HepG2 (cell line): ENCODE results near the gene KAT7. TPM values are rescaled to one million over a fixed set of nuclear protein-coding genes. Genes with fewer than 3 reads are reported as not detected.

Experiments used
- ATAC-seq: fragments of 200-7000 bp; cut with Tn5 transposase; 3 replicates; pipeline ENCODE4 v1.9.1; 2020; ENCODE audit warnings: mild to moderate bottlenecking, moderate library complexity
- BruUV-seq: library from RNA; stranded (reverse); fragments of 400-500 nt; replicated peaks from 2 replicates; lab custom pipeline; 2021; lab: Mats Ljungman, UMichigan
- CTCF ChIA-PET: fragments of 300-600 bp; formaldehyde crosslinking; extraction: SDS; loops from one replicate; lab custom pipeline; 2021; ENCODE audit warnings: low total read pairs, inconsistent platforms, low intra/inter-chr PET ratio; lab: Yijun Ruan, JAX
- POLR2A ChIA-PET: fragments of 350-600 bp; sonication (Branson Sonifier 250); formaldehyde crosslinking; loops from one replicate; lab custom pipeline; 2020; ENCODE audit warnings: antibody characterized with exemption, inconsistent platforms; lab: Yijun Ruan, JAX
- DNase-seq: peaks from one replicate; pipeline ENCODE4 v3.0.0-alpha.2; 2015; ENCODE audit warnings: low spot score
- FAIRE-seq: peaks from 3 replicates; lab custom pipeline; 2011; peaks lifted over from hg19 to GRCh38; lab: Jason Lieb, UNC
- H2AFZ ChIP-seq: one replicate; pipeline ENCODE4 v1.6.1; 2011; ENCODE audit warnings: low read length, inconsistent platforms
- H3K27ac ChIP-seq: fragments of 300-600 bp; 3 replicates; pipeline ENCODE4 v1.8.0; 2011; ENCODE audit warnings: mixed run types, mild to moderate bottlenecking, mixed read lengths, low read length, inconsistent platforms; ENCODE audit not compliant: insufficient read depth; ENCODE audit errors: extremely low read length
- H3K27me3 ChIP-seq, 2 experiments: fragments of 200-600 bp in 1 of 2; 2 replicates in 1 of 2; 3 replicates in 1 of 2; pipeline versions ENCODE4 v1.6.0 to v1.8.0; 2011; ENCODE audit warnings: low read length in 2 of 2, mild to moderate bottlenecking in 2 of 2, moderate library complexity in 2 of 2, inconsistent platforms in 1 of 2; ENCODE audit not compliant: insufficient read depth in 2 of 2, control insufficient read depth in 1 of 2
- H3K36me3 ChIP-seq, 2 experiments: fragments of 200-600 bp in 1 of 2; replicated peaks in 1 of 2; 2 replicates in 1 of 2; 3 replicates in 1 of 2; pipeline versions ENCODE4 v1.5.1 to v1.8.0; 2011; ENCODE audit warnings: low read length in 2 of 2, inconsistent platforms in 1 of 2; ENCODE audit not compliant: insufficient read depth in 2 of 2, control insufficient read depth in 1 of 2
- H3K4me1 ChIP-seq: 2 replicates; pipeline ENCODE4 v1.5.1; 2012; ENCODE audit warnings: low read length, inconsistent platforms; ENCODE audit not compliant: insufficient read depth
- H3K4me2 ChIP-seq: 2 replicates; pipeline ENCODE4 v1.6.0; 2011; ENCODE audit warnings: low read depth, low read length, inconsistent platforms
- H3K4me3 ChIP-seq, 3 experiments: fragments of 200-600 bp in 1 of 3; sonication (generic), shearing (Covaris generic) in 1 of 3; replicated peaks in 1 of 3; 2 replicates each; pipeline ENCODE4 v1.5.1; 2011 to 2016; ENCODE audit warnings: low read length in 3 of 3, inconsistent platforms in 2 of 3, low read depth in 2 of 3, mild to moderate bottlenecking in 2 of 3, control low read depth in 1 of 3, mixed read lengths in 1 of 3; ENCODE audit not compliant: insufficient read depth in 1 of 3
- H3K79me2 ChIP-seq: one replicate; pipeline ENCODE4 v1.6.1; 2011; ENCODE audit warnings: low read length, inconsistent platforms; ENCODE audit not compliant: insufficient read depth
- H3K9ac ChIP-seq: 2 replicates; pipeline ENCODE4 v1.6.0; 2011; ENCODE audit warnings: mild to moderate bottlenecking, low read depth, low read length, inconsistent platforms; ENCODE audit not compliant: insufficient read depth
- H3K9me3 ChIP-seq: 2 replicates; pipeline ENCODE4 v1.5.1; 2012; ENCODE audit warnings: mild to moderate bottlenecking, low read length
- H4K20me1 ChIP-seq: 2 replicates; pipeline ENCODE4 v1.6.0; 2011; ENCODE audit warnings: inconsistent platforms, mild to moderate bottlenecking, low read length, moderate library complexity; ENCODE audit not compliant: insufficient read depth
- POLR2A ChIP-seq, 2 experiments: IDR thresholded peaks; 2 replicates each; pipeline ENCODE4 v1.6.1; 2011; ENCODE audit warnings: low read depth in 2 of 2, low read length in 2 of 2, mild to moderate bottlenecking in 1 of 2, moderate library complexity in 1 of 2; ENCODE audit not compliant: insufficient read depth in 1 of 2
- SNAPC5 ChIP-seq: sonication (generic); formaldehyde crosslinking; IDR thresholded peaks from 2 replicates; pipeline ENCODE4 v1.8.1; 2023; ENCODE audit warnings: mild to moderate bottlenecking, missing genetic modification reagents, borderline replicate concordance
- TMF1 ChIP-seq: sonication (generic); formaldehyde crosslinking; IDR thresholded peaks from 2 replicates; pipeline ENCODE4 v1.8.1; 2022; ENCODE audit warnings: low read depth, missing genetic modification reagents
- USF2 ChIP-seq, 2 experiments: sonication (generic) in 1 of 2; formaldehyde crosslinking in 1 of 2; IDR thresholded peaks; 2 replicates each; pipeline versions ENCODE4 v1.5.1 to v1.6.1; 2011 to 2020; ENCODE audit warnings: borderline replicate concordance in 1 of 2, low read depth in 1 of 2, low read length in 1 of 2, mild to moderate bottlenecking in 1 of 2, missing genetic modification reagents in 1 of 2, moderate library complexity in 1 of 2
- ZNF12 ChIP-seq: sonication (generic); formaldehyde crosslinking; IDR thresholded peaks from 2 replicates; pipeline ENCODE4 v1.5.0; 2020; ENCODE audit warnings: missing genetic modification reagents
- ZNF275 ChIP-seq: sonication (generic); formaldehyde crosslinking; IDR thresholded peaks from 2 replicates; pipeline ENCODE4 v1.8.0; 2022; ENCODE audit warnings: missing genetic modification reagents, mild to moderate bottlenecking, inconsistent platforms, borderline replicate concordance
- ZNF280B ChIP-seq: sonication (generic); formaldehyde crosslinking; IDR thresholded peaks from 2 replicates; pipeline ENCODE4 v1.5.0; 2020; ENCODE audit warnings: missing genetic modification reagents, mild to moderate bottlenecking, borderline replicate concordance
- ZNF430 ChIP-seq: sonication (generic); formaldehyde crosslinking; IDR thresholded peaks from 2 replicates; pipeline ENCODE4 v1.9.0; 2021; ENCODE audit warnings: mild to moderate bottlenecking, missing genetic modification reagents
- ZNF788 ChIP-seq: sonication (generic); formaldehyde crosslinking; IDR thresholded peaks from 2 replicates; pipeline ENCODE4 v1.5.0; 2020; ENCODE audit warnings: mild to moderate bottlenecking, missing genetic modification reagents, borderline replicate concordance
- ZSCAN5A ChIP-seq: sonication (generic); formaldehyde crosslinking; IDR thresholded peaks from 2 replicates; pipeline ENCODE4 v1.8.0; 2022; ENCODE audit warnings: mild to moderate bottlenecking, missing genetic modification reagents, borderline replicate concordance
- WGBS: methylation state at CpG from one replicate; pipeline ENCODE4 v1.1.6; 2017; ENCODE audit warnings: low lambda C conversion rate; 5-methylcytosine and 5-hydroxymethylcytosine counted together
- in situ Hi-C: cut with HindIII; loops from 2 replicates; pipeline ENCODE4 v1.10.0; 2017; ENCODE audit warnings: low pct_unique_long_range_greater_than_20kb; ENCODE audit not compliant: extremely low pct_ligation_motif_present
- intact Hi-C: fragments of 100-400 bp; cut with micrococcal nuclease; formaldehyde crosslinking; loops from one replicate; pipeline ENCODE4 v1.10.0; 2022; ENCODE audit not compliant: unreplicated experiment
- polyA plus RNA-seq, 8 experiments: library from polyadenylated mRNA; depleted of rRNA in 3 of 8; stranded (reverse) in 7 of 8; unstranded in 1 of 8; fragments of >200 nt; fragmentation: Illumina TruSeq in 4 of 8; extraction: Trizol in 4 of 8; gene quantifications; 2 replicates each; pipeline versions ENCODE4 v1.2.1 to v1.2.3, GENCODE V29; 2011 to 2016; ENCODE audit warnings: low read depth in 4 of 8, missing spikeins in 1 of 8, mixed read lengths in 1 of 8; ENCODE audit not compliant: insufficient read depth in 1 of 8
- total RNA-seq, 5 experiments: library from RNA; depleted of rRNA; stranded (reverse); fragments of >200 nt; fragmentation: Illumina TruSeq; extraction: Trizol; gene quantifications; 2 replicates each; pipeline ENCODE4 v1.2.3, GENCODE V29; 2016; ENCODE audit warnings: low read depth in 1 of 5

The KAT7 gene
- total and polyA plus RNA-seq, 2 of the 13 experiments (the other 11 are each of a cell fraction or from before 2014, with no cell fraction given): 21.2 to 39.2 TPM

- ATAC-seq: no peak
- no peak overlapping the region for H3K27ac ChIP-seq
- in situ Hi-C loops (loop anchor here (5.0 kb wide), 1 partner anchor 281 kb away; no protein-coding TSS in a partner anchor), intact Hi-C loops (no loop called here)
- no peak for DNase-seq
- ChIA-PET POLR2A (no interaction called here), CTCF (no interaction called here)
- H3K4me3 ChIP-seq: no peak overlapping the region
- H2AFZ ChIP-seq: no peak overlapping the region
- H3K36me3 ChIP-seq: no peaks in the 10 kb centered on the region
- no peak overlapping the region for H3K4me2 ChIP-seq
- WGBS: 73% methylated on average over 5 of the region's 5 CpGs
- H3K79me2 ChIP-seq: no peaks in the 10 kb centered on the region
- no peaks in the 10 kb centered on the region for H3K9me3 ChIP-seq
- no TSS peak for BruUV-seq
- H3K9ac ChIP-seq: no peak overlapping the region
- H3K4me1 ChIP-seq: peaks cover 38% of the 10 kb centered on the region
- no peak for TF ChIP-seq ZNF275 (CRISPR knock-in tag)
- TF ChIP-seq ZSCAN5A (CRISPR knock-in tag): no peak
- no peak for TF ChIP-seq ZNF788 (CRISPR knock-in tag)
- no peak for FAIRE-seq
- H3K27me3 ChIP-seq: peaks cover 4 to 31% of the 10 kb centered on the region in 2 experiments; a peak in 4 of 5 replicates
- H4K20me1 ChIP-seq: peaks cover 3% of the 10 kb centered on the region; the same call in 1 of the 2 replicates
These were observed 60.3 kb downstream of the KAT7 start for GRCh38 chr17:49848739-49849138.

- Histone ChIP-seq H3K4me1 (peaks cover 28% of the 10 kb centered on the region), H3K9ac (no peak overlapping the region), H3K27ac (no peak overlapping the region), H3K79me2 (no peaks in the 10 kb centered on the region), H2AFZ (no peak overlapping the region), H3K4me3 (no peak overlapping the region), H4K20me1 (peaks cover 3% of the 10 kb centered on the region; the same call in 1 of the 2 replicates), H3K27me3 (peaks cover 4 to 33% of the 10 kb centered on the region in 2 experiments; a peak in 4 of 5 replicates), H3K4me2 (peak overlapping the region; percentile 97; the same call in 1 of the 2 replicates), H3K9me3 (no peaks in the 10 kb centered on the region), H3K36me3 (no peaks in the 10 kb centered on the region)
- in situ Hi-C loops: no loop called here
- 91% methylated on average over 5 of the region's 5 CpGs for WGBS
- POLR2A ChIA-PET: no interaction called here
- FAIRE-seq (no peak), ATAC-seq (no peak), DNase-seq (no peak)
- intact Hi-C loops: loop anchor here (10.0 kb wide), 1 partner anchor 285 kb away; no protein-coding TSS in a partner anchor
- no TSS peak for BruUV-seq
- CTCF ChIA-PET: no interaction called here
- no peak for TF ChIP-seq ZNF12
- TF ChIP-seq POLR2A (IDR thresholded peaks at IDR 0.05; ENCODE audit: insufficient read depth in 1 of 2, low read depth in 2 of 2, low read length in 2 of 2): no peak
- no peak for TF ChIP-seq SNAPC5 (CRISPR knock-in tag)
- no peak for TF ChIP-seq USF2 (IDR thresholded peaks at IDR 0.05; ENCODE audit: low read depth, low read length)
- TF ChIP-seq USF2 (CRISPR knock-in tag; IDR thresholded peaks at IDR 0.05; ENCODE audit: borderline replicate concordance): no peak
- TF ChIP-seq TMF1 (CRISPR knock-in tag): no peak
- TF ChIP-seq ZNF430 (CRISPR knock-in tag): no peak
- TF ChIP-seq ZNF280B (CRISPR knock-in tag): no peak
These were observed 61.7 kb downstream of the KAT7 start for GRCh38 chr17:49850218-49850610.
